Suprapubic skin (tissue), 4 donors: ENCODE results near the gene AMPD2. TPM values are rescaled to one million over a fixed set of nuclear protein-coding genes. Genes with fewer than 3 reads are reported as not detected.

ENCODE experiments used
- DNase-seq, 2 donors: peaks; one replicate each; pipeline ENCODE4 v3.0.0-alpha.2; 2019; ENCODE audit warnings: low spot score in 2 of 2
- H3K27ac ChIP-seq: fragments of 200-600 bp; sonication (generic); one replicate; pipeline ENCODE4 v1.5.1; 2019
- H3K27me3 ChIP-seq: fragments of 200-600 bp; sonication (generic); one replicate; pipeline ENCODE4 v1.5.1; 2019
- H3K36me3 ChIP-seq: fragments of 200-600 bp; sonication (generic); one replicate; pipeline ENCODE4 v1.5.1; 2019
- H3K4me1 ChIP-seq: fragments of 200-600 bp; sonication (generic); one replicate; pipeline ENCODE4 v1.5.1; 2019
- H3K4me3 ChIP-seq: fragments of 200-600 bp; sonication (generic); one replicate; pipeline ENCODE4 v1.5.1; 2019; ENCODE audit warnings: mild to moderate bottlenecking
- H3K9me3 ChIP-seq: fragments of 200-600 bp; sonication (generic); one replicate; pipeline ENCODE4 v1.5.1; 2019
- CTCF ChIP-seq, 2 donors: fragments of 200-600 bp in 1 of 2; fragments of 450-650 bp in 1 of 2; sonication (generic) in 1 of 2; IDR thresholded peaks; one replicate each; pipeline ENCODE4 v1.5.1; 2016 to 2019; ENCODE audit warnings: antibody characterized with exemption in 2 of 2, mild to moderate bottlenecking in 1 of 2, moderate library complexity in 1 of 2
- EP300 ChIP-seq: sonication (generic); formaldehyde crosslinking; IDR thresholded peaks from one replicate; pipeline ENCODE4 v1.6.1; 2017; ENCODE audit warnings: antibody characterized with exemption
- POLR2A ChIP-seq, 2 donors: fragments of 450-650 bp; IDR thresholded peaks; one replicate each; pipeline ENCODE4 v1.6.1; 2017; ENCODE audit warnings: antibody characterized with exemption in 2 of 2, mild to moderate bottlenecking in 2 of 2, moderate library complexity in 2 of 2
- POLR2AphosphoS5 ChIP-seq, 3 donors: sonication (generic); formaldehyde crosslinking; IDR thresholded peaks; one replicate each; pipeline ENCODE4 v1.6.1; 2017; ENCODE audit warnings: antibody characterized with exemption in 3 of 3
- WGBS: methylation state at CpG from one replicate; pipeline ENCODE4 v1.1.5; 2018; 5-methylcytosine and 5-hydroxymethylcytosine counted together
- total RNA-seq, 4 donors: library from RNA; depleted of rRNA; stranded (reverse); fragments of >200 nt; gene quantifications; one replicate each; pipeline ENCODE4 v1.1.0, GENCODE V29; 2016

The AMPD2 gene
- total RNA-seq, 4 donors from 2014 or later: 48.4 to 69.1 (median 58.1) TPM

GRCh38 chr1:109639063-109639840, 19.6 kb downstream of the AMPD2 start:
- Histone ChIP-seq H3K36me3 (no peaks in the 10 kb centered on the region), H3K27ac (no peak overlapping the region), H3K27me3 (no peaks in the 10 kb centered on the region), H3K4me3 (no peak overlapping the region), H3K4me1 (peaks cover 30% of the 10 kb centered on the region), H3K9me3 (no peaks in the 10 kb centered on the region)
- 86% methylated on average over 9 of the region's 9 CpGs for WGBS
- TF ChIP-seq EP300 (no peak), POLR2AphosphoS5 (IDR thresholded peaks at IDR 0.05) (no peak)
- DNase-seq: no peak

GRCh38 chr1:109639841-109640184, 20.2 kb downstream of the AMPD2 start:
- no peak overlapping the region for H3K4me3 ChIP-seq
- H3K27me3 ChIP-seq: no peaks in the 10 kb centered on the region
- WGBS: 52% methylated on average over 6 of the region's 6 CpGs
- no peak overlapping the region for H3K27ac ChIP-seq
- no peak for DNase-seq
- H3K4me1 ChIP-seq: peaks cover 26% of the 10 kb centered on the region
- no peak for TF ChIP-seq POLR2A (IDR thresholded peaks at IDR 0.05)
- TF ChIP-seq CTCF (IDR thresholded peaks at IDR 0.05): no peak
- TF ChIP-seq POLR2AphosphoS5 (IDR thresholded peaks at IDR 0.05): no peak
- TF ChIP-seq EP300: no peak
- no peaks in the 10 kb centered on the region for H3K9me3 ChIP-seq
- H3K36me3 ChIP-seq: no peaks in the 10 kb centered on the region

GRCh38 chr1:109640285-109640865, 20.7 kb downstream of the AMPD2 start:
- 49% methylated on average over 4 of the region's 5 CpGs for WGBS
- no peak overlapping the region for H3K4me3 ChIP-seq
- no peaks in the 10 kb centered on the region for H3K27me3 ChIP-seq
- no peaks in the 10 kb centered on the region for H3K9me3 ChIP-seq
- peaks cover 26% of the 10 kb centered on the region for H3K4me1 ChIP-seq
- no peak overlapping the region for H3K27ac ChIP-seq
- DNase-seq: peak; percentile 92 to 94
- no peak for TF ChIP-seq POLR2A (IDR thresholded peaks at IDR 0.05)
- TF ChIP-seq EP300: no peak
- TF ChIP-seq POLR2AphosphoS5 (IDR thresholded peaks at IDR 0.05): no peak
- peak; percentile 75 to 95 for TF ChIP-seq CTCF (IDR thresholded peaks at IDR 0.05)
- H3K36me3 ChIP-seq: no peaks in the 10 kb centered on the region

- DNase-seq: no peak
- no peaks in the 10 kb centered on the region for H3K27me3 ChIP-seq
- TF ChIP-seq EP300 (no peak), POLR2A (IDR thresholded peaks at IDR 0.05) (no peak), CTCF (IDR thresholded peaks at IDR 0.05) (no peak), POLR2AphosphoS5 (IDR thresholded peaks at IDR 0.05) (no peak)
- peaks cover 17% of the 10 kb centered on the region for H3K4me1 ChIP-seq
- no peak overlapping the region for H3K4me3 ChIP-seq
- H3K9me3 ChIP-seq: no peaks in the 10 kb centered on the region
- H3K27ac ChIP-seq: no peak overlapping the region
- no peaks in the 10 kb centered on the region for H3K36me3 ChIP-seq
- 75% methylated on average over 2 of the region's 2 CpGs for WGBS
Observed at GRCh38 chr1:109641078-109641740, 21.6 kb downstream of the AMPD2 start.

GRCh38 chr1:109641861-109642260, 22.2 kb downstream of the AMPD2 start:
- no peaks in the 10 kb centered on the region for H3K27me3 ChIP-seq
- TF ChIP-seq POLR2A (IDR thresholded peaks at IDR 0.05) (no peak), CTCF (IDR thresholded peaks at IDR 0.05) (no peak)
- no peaks in the 10 kb centered on the region for H3K36me3 ChIP-seq
- 78% methylated on average over 2 of the region's 2 CpGs for WGBS
- no peaks in the 10 kb centered on the region for H3K9me3 ChIP-seq
- no peak overlapping the region for H3K27ac ChIP-seq
- DNase-seq: no peak
- peaks cover 11% of the 10 kb centered on the region for H3K4me1 ChIP-seq
- H3K4me3 ChIP-seq: no peak overlapping the region
